Measurements from ENCODE around the gene CERS3. TPM values are rescaled to one million over a fixed set of nuclear protein-coding genes. Genes with fewer than 3 reads are reported as not detected.

Gene CERS3
- total RNA-seq, 4 donors from 2014 or later: 0.13 to 2.0 (median 0.45) TPM; not detected in 1

DNA sequence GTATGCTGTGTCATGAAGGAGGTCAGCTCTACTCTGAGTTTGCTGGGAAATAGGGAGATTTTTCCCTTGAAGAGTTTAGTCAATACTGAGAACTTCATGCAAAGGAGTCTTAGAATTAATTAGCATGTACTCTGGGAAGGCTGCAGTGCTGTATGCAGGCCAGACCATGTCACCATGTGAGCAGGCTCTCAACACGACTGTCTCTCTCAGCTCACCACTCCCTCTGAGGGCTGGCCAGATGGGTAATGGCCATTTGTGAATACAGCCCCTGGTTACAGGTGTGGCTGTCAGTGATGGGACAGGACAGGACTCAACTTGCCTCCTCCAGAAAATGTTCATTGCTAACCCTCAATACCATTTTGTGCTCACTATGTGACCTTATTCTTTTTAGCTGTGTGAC lies 5.1 kb upstream of the CERS3 start:
- WGBS, 2 donors: 35 to 62% methylated on average over 1 of the region's 1 CpG
- no peak for DNase-seq
- Histone ChIP-seq H3K4me1 (no peaks in the 10 kb centered on the region), H3K36me3 (no peaks in the 10 kb centered on the region), H3K27me3 (no peaks in the 10 kb centered on the region), H3K9me3 (no peaks in the 10 kb centered on the region), H3K27ac (no peak overlapping the region), H3K4me3 (replicated peaks in 1 of 3) (no peak overlapping the region)
- TF ChIP-seq, protein P1, sequence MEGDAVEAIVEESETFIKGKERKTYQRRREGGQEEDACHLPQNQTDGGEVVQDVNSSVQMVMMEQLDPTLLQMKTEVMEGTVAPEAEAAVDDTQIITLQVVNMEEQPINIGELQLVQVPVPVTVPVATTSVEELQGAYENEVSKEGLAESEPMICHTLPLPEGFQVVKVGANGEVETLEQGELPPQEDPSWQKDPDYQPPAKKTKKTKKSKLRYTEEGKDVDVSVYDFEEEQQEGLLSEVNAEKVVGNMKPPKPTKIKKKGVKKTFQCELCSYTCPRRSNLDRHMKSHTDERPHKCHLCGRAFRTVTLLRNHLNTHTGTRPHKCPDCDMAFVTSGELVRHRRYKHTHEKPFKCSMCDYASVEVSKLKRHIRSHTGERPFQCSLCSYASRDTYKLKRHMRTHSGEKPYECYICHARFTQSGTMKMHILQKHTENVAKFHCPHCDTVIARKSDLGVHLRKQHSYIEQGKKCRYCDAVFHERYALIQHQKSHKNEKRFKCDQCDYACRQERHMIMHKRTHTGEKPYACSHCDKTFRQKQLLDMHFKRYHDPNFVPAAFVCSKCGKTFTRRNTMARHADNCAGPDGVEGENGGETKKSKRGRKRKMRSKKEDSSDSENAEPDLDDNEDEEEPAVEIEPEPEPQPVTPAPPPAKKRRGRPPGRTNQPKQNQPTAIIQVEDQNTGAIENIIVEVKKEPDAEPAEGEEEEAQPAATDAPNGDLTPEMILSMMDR (IDR thresholded peaks at IDR 0.05): no peak
- TF ChIP-seq POLR2A (IDR thresholded peaks at IDR 0.05): no peak
- intact Hi-C loops (cut with DNase I): no loop called here

DNA sequence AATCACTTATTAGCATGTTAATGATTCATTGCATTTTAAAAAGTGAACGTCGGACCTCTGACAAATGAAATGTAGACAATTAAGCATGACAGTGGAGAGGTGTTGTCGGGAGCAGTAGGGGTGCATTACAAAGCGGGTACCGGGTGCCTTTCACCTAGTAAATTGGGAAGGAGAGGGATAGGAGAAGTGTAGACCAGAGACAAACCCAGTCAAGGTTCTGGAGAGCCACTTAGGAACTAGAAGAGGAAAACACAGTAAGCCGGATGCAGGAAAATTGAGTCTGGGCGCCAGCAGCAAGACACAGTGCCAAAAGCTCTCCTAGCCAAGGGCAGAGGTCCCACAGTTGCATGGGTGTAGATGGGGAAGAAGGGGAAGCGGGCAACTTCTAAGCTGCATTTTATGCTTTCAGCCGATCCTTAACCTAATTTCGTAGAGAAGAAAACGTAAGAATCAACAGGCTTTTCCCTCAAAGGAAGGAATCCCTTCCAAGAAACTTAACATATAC lies 3.1 kb upstream of the CERS3 start:
- WGBS, 2 donors: 76 to 79% methylated on average over 11 of the region's 11 CpGs

DNA sequence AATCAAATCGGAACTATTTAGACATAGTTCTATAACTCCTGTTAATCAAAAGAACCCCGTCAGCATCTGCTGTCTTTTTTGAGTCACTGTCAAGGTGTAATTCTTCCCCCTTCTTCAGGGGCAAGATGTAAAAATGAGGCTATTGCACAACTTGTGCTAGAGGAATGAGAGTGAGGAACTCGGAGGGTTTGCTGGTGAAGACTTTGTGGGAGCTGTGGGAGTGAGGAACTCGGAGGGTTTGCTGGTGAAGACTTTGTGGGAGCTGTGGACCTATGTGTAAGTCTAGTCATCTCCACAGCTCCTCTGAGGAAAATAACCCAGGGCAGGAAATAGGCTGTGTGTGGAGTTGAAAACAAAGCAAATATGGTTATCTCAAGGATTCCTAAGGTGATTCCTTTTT lies 2.5 kb upstream of the CERS3 start:
- no peak overlapping the region for H3K4me3 ChIP-seq (replicated peaks in 1 of 3)
- TF ChIP-seq, protein P1 (IDR thresholded peaks at IDR 0.05): no peak
- no peak for TF ChIP-seq POLR2A (IDR thresholded peaks at IDR 0.05)
- H3K4me1 ChIP-seq: peaks cover 0 to 3% of the 10 kb centered on the region in 2 donors
- no peak for DNase-seq
- H3K27me3 ChIP-seq: no peaks in the 10 kb centered on the region
- no peaks in the 10 kb centered on the region for H3K36me3 ChIP-seq
- intact Hi-C loops (cut with DNase I): no loop called here
- H3K9me3 ChIP-seq: no peaks in the 10 kb centered on the region
- WGBS, 2 donors: 90 to 91% methylated on average over 4 of the region's 4 CpGs
- H3K27ac ChIP-seq: no peak overlapping the region

More for the DNA sequence above, 3.1 kb upstream of the CERS3 start:
- H3K4me3 ChIP-seq (replicated peaks in 1 of 3): no peak overlapping the region
- no peaks in the 10 kb centered on the region for H3K4me1 ChIP-seq
- no peaks in the 10 kb centered on the region for H3K27me3 ChIP-seq
- intact Hi-C loops (cut with DNase I): no loop called here
- no peak for DNase-seq
- TF ChIP-seq POLR2A (IDR thresholded peaks at IDR 0.05): no peak
- TF ChIP-seq, protein P1 (IDR thresholded peaks at IDR 0.05): no peak
- H3K27ac ChIP-seq: no peak overlapping the region
- no peaks in the 10 kb centered on the region for H3K9me3 ChIP-seq
- H3K36me3 ChIP-seq: no peaks in the 10 kb centered on the region

DNA sequence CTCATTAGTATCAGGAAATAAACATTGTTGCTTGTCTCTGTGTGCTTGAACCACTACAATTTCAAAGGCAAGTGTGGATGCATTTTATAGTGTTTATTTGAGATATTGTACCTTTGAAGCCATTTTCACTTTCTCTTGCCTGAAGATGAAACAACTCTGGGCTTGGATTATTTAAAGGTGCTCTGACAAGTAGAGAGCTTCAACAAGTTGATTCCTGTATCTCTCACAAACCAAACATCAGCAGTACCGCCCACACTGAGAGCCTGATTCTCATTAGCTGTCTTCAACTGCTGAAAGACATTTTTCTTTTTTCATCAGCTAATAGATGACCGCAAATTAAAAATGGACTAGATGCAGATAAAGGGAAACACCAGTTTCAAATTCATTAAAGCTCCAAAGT lies 806 bp upstream of the CERS3 start:
- DNase-seq: no peak
- Histone ChIP-seq H3K4me3 (replicated peaks in 1 of 3) (no peak overlapping the region), H3K9me3 (no peaks in the 10 kb centered on the region), H3K4me1 (peaks cover 3 to 5% of the 10 kb centered on the region in 2 donors), H3K27me3 (no peaks in the 10 kb centered on the region), H3K27ac (no peak overlapping the region), H3K36me3 (no peaks in the 10 kb centered on the region)
- TF ChIP-seq POLR2A (IDR thresholded peaks at IDR 0.05): no peak
- TF ChIP-seq, protein P1 (IDR thresholded peaks at IDR 0.05): no peak
- intact Hi-C loops (cut with DNase I): no loop called here
- WGBS, 2 donors: 91 to 95% methylated on average over 2 of the region's 2 CpGs

DNA sequence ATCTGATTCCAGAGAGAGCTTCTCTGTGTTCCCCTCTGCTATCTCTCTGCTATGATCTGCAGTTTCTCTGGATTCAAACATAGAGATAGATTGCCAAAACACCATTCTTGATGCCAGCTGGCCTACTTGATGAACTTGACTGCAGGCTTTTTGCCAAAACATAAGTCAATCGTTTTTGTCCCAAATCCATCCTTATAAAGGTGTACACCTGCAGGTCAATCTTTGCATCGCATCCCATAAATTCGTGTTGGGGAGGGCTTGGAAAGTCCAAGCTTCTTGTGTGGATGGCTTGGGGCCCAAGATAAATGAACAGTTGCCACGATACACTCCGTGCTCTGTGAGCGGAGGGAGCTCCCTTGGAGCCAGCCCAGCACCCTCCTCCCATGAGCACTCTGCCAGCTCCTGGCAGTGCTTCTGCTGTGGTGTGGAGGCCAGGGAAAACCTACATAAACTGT lies 2.7 kb downstream of the CERS3 start:
- peak; percentile 82 to 89 for DNase-seq
- intact Hi-C loops (cut with DNase I): no loop called here
- Histone ChIP-seq H3K9me3 (no peaks in the 10 kb centered on the region), H3K27ac (no peak overlapping the region), H3K27me3 (no peaks in the 10 kb centered on the region), H3K36me3 (no peaks in the 10 kb centered on the region), H3K4me3 (replicated peaks in 1 of 3) (no peak overlapping the region), H3K4me1 (peaks cover 3 to 5% of the 10 kb centered on the region in 2 donors)
- TF ChIP-seq, protein P1 (IDR thresholded peaks at IDR 0.05): no peak
- TF ChIP-seq POLR2A (IDR thresholded peaks at IDR 0.05): no peak
- 8 to 26% methylated on average over 6 of the region's 6 CpGs for WGBS, 2 donors

Data from thyroid gland (tissue), 4 donors.